GM19351 (cell line): ENCODE measurements around the gene TMTC1.
A peak's percentile ranks its signal among the peaks of the same experiment; 100 is the strongest.
"Not testable (repeated sequence)": the region's sequence is repeated elsewhere in the genome, so short reads cannot be mapped to it uniquely, and the experiment has no call there.

Source experiments
- ATAC-seq: cut with Tn5 transposase; IDR thresholded peaks from one replicate; pipeline ENCODE4 v1.9.1; 2021; ENCODE audit warnings: mild to moderate bottlenecking, moderate library complexity; ENCODE audit not compliant: unreplicated experiment

TMTC1 gene

DNA sequence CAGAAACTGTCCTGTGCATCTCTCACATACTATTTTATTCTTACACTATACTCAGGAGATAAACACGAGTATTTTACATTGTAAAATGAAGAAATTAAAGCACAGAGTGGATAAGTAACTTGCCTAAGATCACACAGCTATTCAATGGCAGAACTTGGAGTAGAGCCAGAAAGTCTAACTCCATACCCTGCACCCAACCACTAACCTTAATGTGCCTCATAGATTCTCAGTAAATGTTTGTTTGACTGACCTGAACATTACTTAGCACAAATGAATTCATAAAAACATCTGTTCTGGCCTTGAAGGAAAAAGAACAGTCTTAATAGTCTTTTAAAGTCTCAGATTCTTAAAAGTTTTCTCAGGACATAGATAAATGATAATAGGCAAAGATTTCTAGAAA is 202.8 kb downstream of the TMTC1 start:
- no peak for ATAC-seq

DNA sequence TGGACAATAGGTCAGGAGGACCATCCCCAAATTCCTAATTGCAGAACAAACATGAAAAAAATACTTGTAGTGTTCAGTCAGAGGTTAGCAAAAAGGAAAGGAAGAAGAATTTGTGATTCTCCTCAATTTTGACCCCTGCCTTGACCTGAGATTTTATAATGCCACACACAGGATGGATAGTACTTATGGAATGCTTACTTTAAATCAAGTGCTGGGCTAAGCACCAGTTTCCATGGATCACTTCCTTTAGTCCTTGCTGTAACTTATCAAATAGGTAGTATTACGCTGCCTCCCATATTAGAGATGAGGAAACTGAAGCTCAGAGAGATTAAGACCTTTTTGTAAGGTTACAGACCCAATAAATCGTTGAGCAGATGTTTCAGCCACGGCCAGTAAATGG is 205.0 kb downstream of the TMTC1 start:
- no peak for ATAC-seq

DNA sequence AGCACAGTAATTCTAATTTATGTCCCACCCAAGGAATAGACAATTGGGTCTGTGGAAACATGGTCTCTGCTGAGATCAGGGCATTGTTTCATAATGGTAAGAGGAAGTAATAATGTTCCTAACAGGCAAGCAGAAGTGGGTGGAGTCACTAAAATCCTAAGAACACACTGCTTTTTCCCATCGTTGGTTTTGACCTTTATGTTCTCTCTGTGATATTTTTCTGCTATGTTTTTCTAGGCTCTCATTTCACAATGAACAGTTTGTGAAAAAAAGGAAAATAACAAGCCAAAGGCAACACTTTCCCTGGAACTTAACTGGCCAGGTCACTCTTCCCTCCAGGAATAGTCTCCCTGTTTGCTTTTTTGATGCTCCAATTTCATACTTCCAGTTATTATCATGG is 205.7 kb downstream of the TMTC1 start:
- ATAC-seq = no peak

DNA sequence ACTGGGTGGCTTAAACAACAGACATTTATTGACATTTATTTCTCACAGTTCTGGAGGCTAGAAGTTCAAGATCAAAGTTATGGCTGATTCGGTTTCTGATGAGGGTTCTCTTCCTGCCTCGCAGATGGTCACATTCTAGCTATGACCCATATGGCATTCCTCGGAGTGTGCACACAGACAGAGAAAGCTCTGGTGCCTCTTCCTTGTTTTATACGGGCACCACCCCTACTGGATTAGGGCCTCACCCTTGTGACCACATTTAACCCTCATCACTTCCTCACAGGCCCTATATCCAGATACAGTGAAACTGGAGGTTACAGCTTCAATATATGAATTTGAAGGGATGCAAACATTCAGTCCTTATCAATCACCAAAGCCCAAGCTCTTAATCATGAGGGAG is 209.2 kb downstream of the TMTC1 start:
- no peak for ATAC-seq

DNA sequence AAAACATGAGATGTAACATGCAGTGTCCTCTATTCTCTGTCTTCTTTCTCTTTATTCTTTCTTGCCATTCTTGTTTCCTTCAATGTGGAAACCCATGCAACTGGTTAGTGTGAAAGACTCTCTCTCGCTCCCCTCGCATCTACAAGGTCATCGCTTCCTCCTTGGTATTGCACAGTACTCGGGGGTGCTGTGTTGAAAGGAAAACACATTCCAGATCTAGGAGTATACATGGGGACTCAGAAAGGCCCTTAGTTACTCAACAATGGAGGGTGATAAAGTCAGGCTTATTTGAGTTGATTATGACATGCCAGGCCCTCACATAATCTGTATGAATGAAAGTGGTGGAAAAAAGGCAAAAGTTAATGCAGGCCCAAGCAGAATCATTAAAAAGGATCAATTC is 210.8 kb downstream of the TMTC1 start:
- no peak for ATAC-seq

DNA sequence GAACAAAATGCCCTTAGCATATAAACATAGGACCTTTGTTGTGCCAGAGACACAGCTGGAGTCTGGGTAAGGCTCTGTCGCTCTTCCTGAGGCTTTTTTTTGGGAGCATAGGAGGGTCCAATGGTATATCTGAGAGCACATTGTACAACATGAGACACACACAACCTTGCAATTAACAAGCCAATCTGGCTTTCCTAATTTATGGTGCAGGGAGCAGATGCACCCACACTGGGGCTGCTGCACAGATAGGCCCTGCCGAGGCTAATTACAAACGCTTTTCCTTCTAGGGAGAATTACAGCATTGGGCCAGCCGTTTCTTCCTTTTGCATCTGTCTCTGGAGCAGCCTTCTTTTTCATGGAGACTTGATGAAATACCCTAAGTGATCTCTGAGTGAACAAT is 211.3 kb downstream of the TMTC1 start:
- ATAC-seq = no peak

DNA sequence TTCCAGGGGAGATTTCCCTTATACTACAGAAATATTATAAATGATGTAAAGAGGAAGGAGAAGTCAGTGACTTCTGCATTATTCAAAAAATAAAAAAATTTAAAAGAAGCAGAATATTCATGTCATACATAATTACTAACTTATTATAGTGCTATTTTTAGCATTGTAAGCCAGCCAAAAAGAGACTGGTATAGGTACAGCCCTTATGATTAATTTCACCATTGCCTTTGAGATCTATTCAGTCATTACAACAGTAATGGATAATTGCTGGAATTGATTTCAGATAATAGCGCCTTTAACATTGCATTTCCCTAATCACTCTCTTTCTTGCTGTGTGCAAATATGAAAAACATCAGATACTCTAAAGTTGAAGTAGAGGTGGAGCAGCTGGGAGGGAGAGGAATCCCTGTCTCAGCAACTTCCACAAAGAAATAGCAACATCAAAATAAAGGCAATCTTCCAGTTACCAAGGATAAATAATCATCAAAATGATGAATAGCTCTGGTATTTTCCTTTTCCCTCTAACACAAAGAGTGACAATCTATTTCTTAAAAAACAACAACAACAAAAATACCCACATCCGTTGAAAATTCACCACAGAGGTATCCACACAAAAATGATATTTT is 214.5 kb downstream of the TMTC1 start:
- no peak for ATAC-seq

DNA sequence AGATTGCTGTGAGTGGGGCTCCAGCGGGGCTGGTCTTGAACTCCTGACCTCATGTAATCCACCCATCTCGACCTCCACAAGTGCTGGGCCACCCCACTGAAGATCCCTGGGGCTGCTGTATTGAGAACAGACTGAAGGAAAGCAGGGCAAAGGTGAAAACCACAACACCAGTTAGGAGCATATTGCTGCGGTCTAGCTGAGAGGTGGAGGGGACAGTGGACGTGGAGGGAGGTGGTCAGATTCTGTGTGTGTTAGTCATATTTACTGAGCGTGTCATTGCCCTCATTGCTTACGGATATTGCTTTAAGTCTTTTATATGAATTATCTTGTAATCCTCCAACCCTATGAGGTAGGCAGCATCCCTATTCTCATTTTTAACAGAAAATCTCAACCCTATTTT is 217.3 kb downstream of the TMTC1 start:
- ATAC-seq = no peak

DNA sequence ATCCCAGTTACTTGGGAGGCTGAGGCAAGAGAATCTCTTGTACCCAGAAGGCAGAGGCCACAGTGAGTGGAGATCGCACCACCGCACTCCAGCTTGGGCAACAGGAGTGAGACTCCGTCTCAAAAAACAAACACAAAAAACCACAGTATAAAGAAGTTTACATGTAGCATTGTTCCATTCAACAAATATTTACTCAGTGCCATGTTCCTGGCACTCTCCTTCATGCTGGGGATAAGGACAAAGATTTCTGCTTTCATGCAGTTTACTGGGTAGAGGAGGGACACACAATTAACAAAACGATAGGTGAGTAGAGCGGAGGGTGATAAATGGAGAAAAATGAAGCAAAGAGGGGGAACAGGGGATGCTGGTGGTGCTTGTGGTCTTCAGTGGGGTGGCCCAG is 218.0 kb downstream of the TMTC1 start:
- no peak for ATAC-seq

DNA sequence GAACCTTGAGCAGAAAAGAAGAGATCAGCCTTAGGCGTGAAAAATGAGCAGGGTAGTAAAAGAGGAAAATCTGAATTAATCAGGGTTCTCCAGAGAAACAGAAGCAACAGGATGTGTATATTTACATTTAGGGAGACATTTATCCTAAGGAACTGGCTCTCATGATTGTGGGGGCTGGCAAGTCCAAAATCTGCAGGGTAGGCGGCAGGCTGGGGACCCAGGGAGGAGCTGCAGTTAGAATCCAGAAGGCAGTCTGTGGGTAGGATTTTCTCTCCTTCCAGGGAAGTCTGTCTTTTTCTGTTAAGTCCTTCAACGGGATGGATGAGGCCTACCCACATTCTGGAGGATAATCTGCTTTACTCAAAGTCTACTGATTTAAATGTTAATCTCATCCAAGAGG is 218.8 kb downstream of the TMTC1 start:
- no peak for ATAC-seq

DNA sequence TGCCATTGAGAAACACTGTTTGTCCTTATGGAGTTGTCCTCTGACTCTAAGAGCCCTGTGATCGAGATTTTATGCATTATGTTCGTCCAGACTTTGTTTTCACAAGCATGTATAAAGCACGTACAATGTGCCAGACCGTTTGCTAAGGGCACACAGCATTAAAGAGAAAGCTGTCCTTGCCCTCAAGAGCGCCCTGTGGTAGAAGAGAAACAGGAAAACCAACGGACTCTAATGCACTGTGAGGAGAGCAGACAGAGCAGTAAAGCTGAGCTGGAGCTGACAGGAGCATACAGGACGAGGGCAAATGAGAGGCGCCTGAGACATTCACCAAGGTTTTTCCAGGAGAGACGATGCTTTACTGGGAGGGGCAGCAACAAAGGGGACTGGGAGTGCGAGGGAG is 220.1 kb downstream of the TMTC1 start:
- no peak for ATAC-seq

DNA sequence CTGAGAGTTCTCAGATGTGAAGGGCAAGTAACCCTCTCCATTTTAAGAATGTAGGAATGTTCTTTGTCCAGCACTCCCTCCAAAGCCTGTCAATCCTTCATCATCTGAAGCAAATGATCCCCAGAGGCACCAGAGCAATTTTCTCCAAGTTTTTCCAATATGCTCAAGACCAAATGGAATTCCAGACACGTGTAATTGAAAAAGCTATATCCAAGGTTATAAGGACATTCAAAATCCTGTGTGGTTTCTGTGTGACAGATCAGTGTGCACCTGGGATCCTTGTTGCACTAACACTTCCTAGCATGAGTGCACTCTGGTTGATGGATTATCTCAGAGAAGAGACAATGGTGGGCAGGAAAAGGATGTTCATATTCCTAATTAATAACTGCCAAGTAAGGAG is 220.7 kb downstream of the TMTC1 start:
- ATAC-seq = no peak

DNA sequence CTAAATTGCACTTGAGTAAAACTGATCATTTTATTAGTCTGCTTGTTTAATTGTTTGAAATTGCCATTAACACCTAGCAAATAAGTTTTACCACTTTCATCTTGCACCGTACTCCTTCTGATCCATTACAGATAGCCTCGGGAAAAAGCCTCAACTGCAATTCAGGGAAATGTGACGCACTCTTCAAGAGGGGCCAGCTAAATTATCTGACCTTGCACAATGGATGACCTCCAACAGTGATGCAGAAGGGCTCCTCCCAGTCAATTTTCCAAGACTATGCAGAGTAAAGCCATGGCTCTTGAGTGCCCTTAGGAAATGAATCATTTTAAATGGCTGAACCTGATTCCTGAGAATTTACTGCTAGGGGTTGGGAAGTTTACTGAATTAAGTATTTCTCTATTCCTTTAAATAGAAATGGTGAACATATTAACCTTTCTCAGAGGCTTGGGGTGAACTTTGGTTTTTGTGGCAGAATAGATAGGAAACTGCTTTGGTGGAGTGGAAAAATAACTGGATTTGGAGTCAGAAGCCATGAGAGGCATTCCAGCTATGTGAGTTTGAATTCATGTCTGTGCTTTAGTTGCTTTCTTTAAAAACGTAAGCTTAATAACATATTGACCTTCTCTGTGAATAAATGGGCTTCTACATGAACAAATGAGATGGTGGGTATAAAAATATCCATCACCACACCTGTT is 221.5 kb downstream of the TMTC1 start:
- no peak for ATAC-seq

DNA sequence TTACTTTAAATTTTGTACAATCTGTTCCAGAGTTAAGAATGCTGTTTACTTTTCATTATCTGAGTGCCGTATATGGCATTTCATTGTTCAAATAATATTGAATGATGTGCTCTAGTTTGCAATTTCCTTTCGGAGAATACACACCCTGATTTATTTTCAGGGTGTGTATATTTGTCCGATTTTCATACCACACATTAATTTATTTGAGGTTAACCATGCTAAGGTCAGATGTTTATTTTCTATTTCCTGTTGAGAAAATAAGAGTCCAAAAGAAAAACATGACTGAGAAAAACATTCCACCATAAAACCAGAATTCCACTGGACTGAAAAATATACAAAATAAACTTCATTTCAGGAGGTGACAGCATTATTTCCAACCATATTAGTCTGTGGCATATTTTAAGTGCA is 222.1 kb downstream of the TMTC1 start:
- ATAC-seq = no peak

DNA sequence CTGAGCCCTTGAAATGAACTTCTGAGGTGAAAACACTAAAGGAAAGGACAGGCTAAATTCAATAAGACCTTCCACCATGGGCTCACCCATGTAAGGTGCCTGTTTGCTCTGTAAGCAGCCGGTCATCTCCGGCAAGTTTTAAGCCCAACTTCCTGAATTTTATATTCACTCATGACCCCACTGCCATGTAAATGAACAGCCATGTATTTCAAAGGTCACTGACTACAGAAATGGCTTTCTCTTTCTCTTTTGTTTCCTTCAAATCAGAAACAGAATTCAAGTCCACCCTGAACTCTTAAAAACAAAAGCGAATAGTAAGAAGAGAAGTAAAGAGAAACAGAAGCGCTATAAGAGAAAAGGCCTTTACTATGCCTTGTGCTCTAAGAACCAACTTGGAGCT is 224.5 kb downstream of the TMTC1 start:
- ATAC-seq = no peak

DNA sequence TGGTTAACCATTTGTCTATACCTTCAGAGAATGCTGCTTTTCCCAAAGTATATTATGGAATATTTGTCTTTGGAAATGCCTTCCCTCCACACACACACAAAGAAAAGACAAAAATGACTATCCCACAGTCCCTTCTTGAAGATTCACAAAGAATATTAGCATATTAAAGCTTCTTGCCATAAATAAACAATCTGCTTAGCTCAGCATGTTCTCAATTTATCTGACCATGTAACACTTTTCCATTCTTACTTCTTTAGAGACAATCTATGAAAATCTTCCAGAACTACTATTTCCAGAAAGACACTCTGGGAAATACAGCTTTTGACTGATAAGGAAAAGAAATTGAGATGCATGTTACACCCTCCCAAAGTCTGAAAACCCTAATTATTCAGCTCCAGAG is 227.4 kb downstream of the TMTC1 start:
- no peak for ATAC-seq

DNA sequence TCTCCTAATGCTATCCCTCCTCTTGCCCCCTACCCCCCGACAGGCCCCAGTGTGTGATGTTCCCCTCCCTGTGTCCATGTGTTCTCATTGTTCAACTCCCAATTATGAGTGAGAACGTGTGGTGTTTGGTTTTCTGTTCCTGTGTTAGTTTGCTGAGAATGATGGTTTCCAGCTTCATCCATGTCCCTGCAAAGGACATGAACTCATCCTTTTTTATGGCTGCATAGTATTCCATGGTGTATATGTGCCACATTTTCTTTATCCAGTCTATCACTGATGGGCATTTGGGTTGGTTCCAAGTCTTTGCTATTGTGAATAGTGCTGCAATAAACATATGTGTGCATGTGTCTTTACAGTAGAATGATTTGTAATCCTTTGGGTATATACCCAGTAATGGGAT is 228.3 kb downstream of the TMTC1 start:
- ATAC-seq = not testable (repeated sequence)

DNA sequence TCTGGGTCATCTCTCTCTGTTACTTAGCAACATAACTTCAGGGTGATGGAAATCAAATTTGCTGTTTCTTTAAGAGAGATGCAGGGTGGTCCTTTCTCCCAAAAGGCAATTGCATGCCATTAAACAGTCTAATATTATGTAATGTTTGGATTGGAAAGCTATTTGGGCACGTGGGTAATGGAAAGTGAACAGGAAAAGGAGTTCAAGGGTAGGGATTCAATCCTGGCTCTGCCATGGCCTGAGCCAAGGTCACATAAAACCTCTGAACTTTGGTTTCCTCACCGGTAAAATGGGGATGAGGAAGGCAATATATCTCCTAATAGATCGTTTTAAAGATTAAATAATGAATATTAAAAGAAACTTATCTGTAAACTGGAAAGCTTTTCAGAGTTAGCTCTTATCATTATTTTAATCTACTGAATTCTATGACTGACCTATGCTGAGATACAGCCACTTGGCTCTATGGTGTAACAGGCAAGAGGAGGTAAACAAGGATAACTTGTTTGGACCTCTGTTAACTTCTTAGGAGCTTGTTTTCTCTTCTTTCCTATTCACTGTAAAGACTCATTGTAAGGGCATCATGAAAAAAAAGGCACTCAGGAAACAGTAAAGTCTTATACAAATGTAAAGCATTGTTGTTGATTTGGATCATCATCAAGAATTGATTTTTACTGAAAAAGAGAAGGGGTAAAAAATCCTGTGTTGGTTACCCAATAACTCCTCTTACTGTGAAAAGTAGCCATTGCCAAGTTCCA is 230.6 kb downstream of the TMTC1 start:
- ATAC-seq = no peak

DNA sequence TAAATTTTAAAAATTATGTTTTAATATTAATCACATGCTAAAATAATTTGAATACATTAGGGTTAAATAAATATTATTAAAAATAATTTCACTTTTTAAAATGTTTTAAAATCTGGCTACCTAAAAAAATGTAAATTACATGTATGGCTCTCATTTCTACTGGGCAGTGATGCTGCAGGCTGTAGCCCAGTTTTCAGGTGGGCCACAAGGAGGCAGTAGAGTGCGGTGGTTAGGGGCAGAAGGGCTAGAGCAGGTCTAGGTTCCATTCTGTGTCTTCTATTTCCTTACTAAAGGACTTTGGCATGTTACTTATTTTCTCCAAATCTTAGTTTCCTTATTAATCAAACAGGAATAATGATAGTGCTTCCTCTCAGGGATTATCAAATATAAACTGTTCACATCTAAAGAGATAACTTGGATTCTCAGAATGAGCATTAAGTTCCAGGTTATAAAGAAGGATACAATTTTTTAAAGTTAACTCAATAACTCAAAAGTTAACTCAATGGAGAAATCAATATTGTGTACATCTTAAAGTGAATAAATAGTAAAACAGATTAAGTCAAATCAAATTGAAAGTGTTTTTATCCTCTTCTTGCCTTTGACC is 231.3 kb downstream of the TMTC1 start:
- peak; percentile 99 for ATAC-seq

DNA sequence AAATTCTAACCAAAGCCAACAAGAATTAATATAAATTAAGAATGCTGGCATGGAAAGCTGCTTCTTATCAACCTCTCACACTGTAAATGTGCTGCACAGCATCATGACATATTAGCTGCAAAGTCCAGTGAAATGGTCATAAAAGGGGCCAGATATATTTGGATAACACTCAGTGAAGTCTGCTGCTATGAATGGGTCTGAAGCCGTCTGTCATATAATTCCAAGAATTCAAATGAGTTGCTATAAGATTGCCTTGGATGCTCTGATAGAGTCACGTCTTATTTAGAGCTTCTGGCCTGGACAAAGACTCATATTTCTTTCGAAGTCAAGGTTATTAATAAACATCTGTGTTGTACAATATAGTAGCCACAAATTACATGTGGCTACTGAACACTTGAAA is 231.9 kb downstream of the TMTC1 start:
- ATAC-seq = no peak

DNA sequence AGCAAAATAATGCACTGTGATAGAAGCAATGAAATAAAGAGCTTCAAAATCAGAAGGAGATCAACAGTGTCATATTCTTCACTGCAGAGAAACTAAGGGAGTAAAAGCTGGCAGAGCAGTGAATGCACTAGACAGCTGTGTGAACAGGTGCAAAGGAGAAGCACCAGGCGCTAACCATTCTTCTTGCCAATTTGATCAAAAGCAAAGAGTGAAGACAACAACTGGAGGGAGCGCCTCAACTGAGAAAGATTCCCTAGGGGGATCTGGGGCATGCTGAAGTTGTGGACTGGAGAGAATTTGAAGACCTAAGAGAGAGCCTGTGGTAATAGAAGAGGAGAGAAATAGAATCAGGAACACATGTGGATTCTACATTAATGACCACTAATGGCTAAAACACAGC is 235.9 kb downstream of the TMTC1 start:
- ATAC-seq = no peak

DNA sequence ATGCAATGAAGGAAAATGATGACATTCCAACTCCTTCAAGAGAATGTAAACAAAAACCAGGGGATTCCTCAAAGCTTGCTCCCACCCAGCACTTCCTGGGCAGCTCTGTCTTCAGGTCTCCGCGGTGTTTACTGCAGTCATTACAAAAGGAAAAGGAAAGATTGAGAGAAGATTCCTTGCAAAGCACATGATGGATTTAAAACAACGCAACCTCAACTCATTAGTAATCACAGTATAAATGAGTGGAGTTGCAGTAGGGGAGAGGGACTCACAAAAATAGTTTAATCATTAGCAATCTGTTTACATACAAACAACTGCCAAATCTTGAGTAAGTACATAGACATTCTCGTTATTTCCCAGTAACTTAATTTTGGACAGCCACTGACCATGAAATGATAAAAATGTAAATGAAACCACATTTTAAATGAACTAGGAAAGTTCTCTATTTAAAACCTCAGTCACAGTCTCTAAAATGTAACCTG is 236.6 kb downstream of the TMTC1 start:
- no peak for ATAC-seq
